Neutrophil (primary cell): ENCODE data around the gene TIGD6.

Source experiments
- H3K27ac ChIP-seq: fragments of 200-600 bp; sonication (generic); 2 replicates; pipeline ENCODE4 v1.5.1; 2016; ENCODE audit warnings: mild to moderate bottlenecking, moderate library complexity
- H3K27me3 ChIP-seq: fragments of 200-600 bp; sonication (generic); 2 replicates; pipeline ENCODE4 v1.6.0; 2016; ENCODE audit warnings: mild to moderate bottlenecking
- H3K36me3 ChIP-seq: fragments of 200-600 bp; sonication (generic); 2 replicates; pipeline ENCODE4 v1.5.1; 2017
- H3K4me1 ChIP-seq, 2 experiments: fragments of 200-600 bp in 1 of 2; sonication (generic) in 1 of 2; 1 replicate in 1 of 2; 2 replicates in 1 of 2; pipeline versions ENCODE4 v1.5.1 to v1.6.1; 2013 to 2016; ENCODE audit warnings: low read depth in 1 of 2, low read length in 1 of 2, mild to moderate bottlenecking in 1 of 2, moderate library complexity in 1 of 2; ENCODE audit not compliant: control insufficient read depth in 1 of 2, insufficient read depth in 1 of 2
- H3K4me3 ChIP-seq, 2 experiments: fragments of 200-600 bp in 1 of 2; sonication (generic) in 1 of 2; 1 replicate in 1 of 2; 2 replicates in 1 of 2; pipeline ENCODE4 v1.5.1; 2013 to 2016; ENCODE audit warnings: low read depth in 1 of 2, low read length in 1 of 2, mild to moderate bottlenecking in 1 of 2, moderate library complexity in 1 of 2
- H3K9me3 ChIP-seq: fragments of 200-600 bp; sonication (generic); 2 replicates; pipeline ENCODE4 v1.5.1; 2016
- CTCF ChIP-seq: fragments of 200-600 bp; sonication (generic); IDR thresholded peaks from 2 replicates; pipeline ENCODE4 v1.5.1; 2016; ENCODE audit warnings: antibody characterized with exemption

Gene TIGD6

GRCh38 chr5:150022681-150023080 lies 22.2 kb upstream of the TIGD6 start:
- no peaks in the 10 kb centered on the region for H3K4me1 ChIP-seq
- no peak overlapping the region for H3K27ac ChIP-seq
- H3K4me3 ChIP-seq, result no peak overlapping the region
- no peak for TF ChIP-seq CTCF
- peaks cover 84% of the 10 kb centered on the region for H3K36me3 ChIP-seq
- no peaks in the 10 kb centered on the region for H3K27me3 ChIP-seq
- no peaks in the 10 kb centered on the region for H3K9me3 ChIP-seq

- Histone ChIP-seq H3K4me3 (no peak overlapping the region), H3K27me3 (no peaks in the 10 kb centered on the region), H3K27ac (no peak overlapping the region), H3K4me1 (no peaks in the 10 kb centered on the region), H3K9me3 (no peaks in the 10 kb centered on the region), H3K36me3 (peaks cover 80% of the 10 kb centered on the region)
- TF ChIP-seq CTCF, result no peak
Observed at GRCh38 chr5:150022158-150022531, 21.7 kb upstream of the TIGD6 start.

- no peaks in the 10 kb centered on the region for H3K9me3 ChIP-seq
- H3K27me3 ChIP-seq, result no peaks in the 10 kb centered on the region
- H3K36me3 ChIP-seq, result peaks cover 76% of the 10 kb centered on the region
- H3K27ac ChIP-seq, result no peak overlapping the region
- H3K4me1 ChIP-seq, result no peaks in the 10 kb centered on the region
- no peak for TF ChIP-seq CTCF
- H3K4me3 ChIP-seq, result no peak overlapping the region
Observed at GRCh38 chr5:150021491-150022157, 21.2 kb upstream of the TIGD6 start.

GRCh38 chr5:150020249-150020648 lies 19.8 kb upstream of the TIGD6 start:
- no peaks in the 10 kb centered on the region for H3K27me3 ChIP-seq
- peaks cover 62% of the 10 kb centered on the region for H3K36me3 ChIP-seq
- H3K9me3 ChIP-seq, result no peaks in the 10 kb centered on the region
- H3K4me3 ChIP-seq, result no peak overlapping the region
- no peak for TF ChIP-seq CTCF
- no peaks in the 10 kb centered on the region for H3K4me1 ChIP-seq
- H3K27ac ChIP-seq, result no peak overlapping the region

GRCh38 chr5:150017226-150018005 lies 17.0 kb upstream of the TIGD6 start:
- H3K27me3 ChIP-seq, result no peaks in the 10 kb centered on the region
- H3K36me3 ChIP-seq, result peaks cover 66% of the 10 kb centered on the region
- no peak overlapping the region for H3K4me3 ChIP-seq
- TF ChIP-seq CTCF, result no peak
- H3K4me1 ChIP-seq, result no peaks in the 10 kb centered on the region
- H3K27ac ChIP-seq, result no peak overlapping the region
- no peaks in the 10 kb centered on the region for H3K9me3 ChIP-seq
